SK-N-SH treated with all-trans-retinoic acid at 6 μM for 48 hours (cell line): ENCODE data around the gene PIK3CD.
A peak's percentile ranks its signal among the peaks of the same experiment; 100 is the strongest.

Experiments used
- ATAC-seq: fragments of 200-7000 bp; cut with Tn5 transposase; 3 replicates; pipeline ENCODE4 v1.9.1; 2020; ENCODE audit warnings: mild to moderate bottlenecking, moderate library complexity
- ARNTL ChIP-seq: fragments of 450-650 bp; formaldehyde crosslinking; IDR thresholded peaks from 2 replicates; pipeline ENCODE4 v1.5.0; 2020; ENCODE audit warnings: low read depth, mild to moderate bottlenecking, moderate library complexity, borderline replicate concordance
- CSDC2 ChIP-seq: fragments of 250-450 bp; sonication (Bioruptor Pico); IDR thresholded peaks from 2 replicates; pipeline ENCODE4 v1.5.0; 2020; ENCODE audit warnings: mild to moderate bottlenecking, moderate library complexity
- ESRRG ChIP-seq: fragments of 250-450 bp; sonication (Bioruptor Pico); IDR thresholded peaks from 2 replicates; pipeline ENCODE4 v1.6.1; 2021; ENCODE audit warnings: mild to moderate bottlenecking
- GLIS3 ChIP-seq: fragments of 250-450 bp; sonication (Bioruptor Pico); IDR thresholded peaks from 2 replicates; pipeline ENCODE4 v1.5.0; 2020; ENCODE audit warnings: mild to moderate bottlenecking, moderate library complexity
- ISL1 ChIP-seq: fragments of 250-450 bp; sonication (Bioruptor Pico); IDR thresholded peaks from 2 replicates; pipeline ENCODE4 v2.1.2; 2022; ENCODE audit warnings: mild to moderate bottlenecking, moderate library complexity
- OSR1 ChIP-seq: fragments of 250-450 bp; sonication (Bioruptor Pico); IDR thresholded peaks from 2 replicates; pipeline ENCODE4 v1.8.0; 2022; ENCODE audit warnings: moderate library complexity, mild to moderate bottlenecking, inconsistent platforms
- SNAI2 ChIP-seq: fragments of 250-450 bp; sonication (Bioruptor Pico); IDR thresholded peaks from 2 replicates; pipeline ENCODE4 v1.5.0; 2020; ENCODE audit warnings: mild to moderate bottlenecking, moderate library complexity
- TCF4 ChIP-seq: fragments of 250-450 bp; sonication (Bioruptor Pico); IDR thresholded peaks from 2 replicates; pipeline ENCODE4 v1.8.0; 2021; ENCODE audit warnings: mild to moderate bottlenecking, moderate library complexity, borderline replicate concordance
- TOX ChIP-seq: fragments of 250-450 bp; sonication (Bioruptor Pico); IDR thresholded peaks from 2 replicates; pipeline ENCODE4 v1.8.0; 2021; ENCODE audit warnings: mild to moderate bottlenecking, moderate library complexity, borderline replicate concordance
- ZC3H10 ChIP-seq: fragments of 250-450 bp; sonication (Bioruptor Pico); IDR thresholded peaks from 2 replicates; pipeline ENCODE4 v1.5.1; 2021; ENCODE audit warnings: mild to moderate bottlenecking, moderate library complexity
- ZFP3 ChIP-seq: fragments of 250-450 bp; sonication (Bioruptor Pico); IDR thresholded peaks from 2 replicates; pipeline ENCODE4 v1.5.0; 2020; ENCODE audit warnings: mild to moderate bottlenecking, moderate library complexity
- ZFP30 ChIP-seq: fragments of 450-650 bp; formaldehyde crosslinking; IDR thresholded peaks from 2 replicates; pipeline ENCODE4 v1.5.0; 2022; ENCODE audit warnings: mild to moderate bottlenecking, moderate library complexity
- ZNF565 ChIP-seq: fragments of 450-650 bp; formaldehyde crosslinking; conservative IDR thresholded peaks from 2 replicates; pipeline ENCODE4 v1.5.0; 2020; ENCODE audit warnings: low read depth, mild to moderate bottlenecking, moderate library complexity
- ZNF70 ChIP-seq: fragments of 450-650 bp; formaldehyde crosslinking; IDR thresholded peaks from 2 replicates; pipeline ENCODE4 v1.5.0; 2020; ENCODE audit warnings: mild to moderate bottlenecking, moderate library complexity
- ZNF8 ChIP-seq: fragments of 450-650 bp; formaldehyde crosslinking; IDR thresholded peaks from 2 replicates; pipeline ENCODE4 v1.5.0; 2020; ENCODE audit warnings: mild to moderate bottlenecking, moderate library complexity
- TF ChIP-seq, protein P1 (sequence below): fragments of 250-450 bp; sonication (Bioruptor Pico); IDR thresholded peaks from 2 replicates; pipeline ENCODE4 v1.5.1; 2020; ENCODE audit warnings: low read depth, mild to moderate bottlenecking, moderate library complexity
- TF ChIP-seq, protein P2 (sequence below): fragments of 250-450 bp; sonication (Bioruptor Pico); IDR thresholded peaks from 2 replicates; pipeline ENCODE4 v1.8.0; 2021; ENCODE audit warnings: low read depth, mild to moderate bottlenecking, moderate library complexity, borderline replicate concordance
- TF ChIP-seq, protein P3 (sequence below): fragments of 250-450 bp; sonication (Bioruptor Pico); IDR thresholded peaks from 2 replicates; pipeline ENCODE4 v1.5.0; 2020; ENCODE audit warnings: mild to moderate bottlenecking, moderate library complexity
- TF ChIP-seq, protein P4 (sequence below): fragments of 250-450 bp; sonication (Bioruptor Pico); IDR thresholded peaks from 2 replicates; pipeline ENCODE4 v1.8.0; 2020; ENCODE audit warnings: mild to moderate bottlenecking, moderate library complexity, borderline replicate concordance

Gene PIK3CD

DNA sequence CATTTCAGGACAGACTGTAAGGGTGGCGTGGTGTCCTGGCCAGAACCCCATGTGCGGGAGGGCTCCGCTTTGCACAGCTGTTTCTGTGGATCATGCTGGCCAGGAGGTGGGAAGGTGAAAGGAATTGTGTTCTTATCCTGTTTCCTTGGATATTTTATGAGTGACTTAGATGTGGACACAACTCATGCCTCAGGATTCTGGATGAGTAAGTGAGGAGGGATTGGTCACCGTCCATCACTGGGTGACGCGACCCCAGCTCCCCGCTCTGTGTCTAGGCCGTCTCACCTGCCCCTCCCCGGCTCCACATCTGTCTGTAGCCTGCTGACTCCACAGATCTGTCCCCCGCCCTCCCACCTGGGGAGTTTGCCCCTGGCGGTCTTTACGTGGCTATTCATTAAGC lies 48.8 kb downstream of the PIK3CD start:
- TF ChIP-seq ARNTL (CRISPR knock-in tag) (no peak), ESRRG (CRISPR knock-in tag) (no peak)
- peak; percentile 76 for ATAC-seq

DNA sequence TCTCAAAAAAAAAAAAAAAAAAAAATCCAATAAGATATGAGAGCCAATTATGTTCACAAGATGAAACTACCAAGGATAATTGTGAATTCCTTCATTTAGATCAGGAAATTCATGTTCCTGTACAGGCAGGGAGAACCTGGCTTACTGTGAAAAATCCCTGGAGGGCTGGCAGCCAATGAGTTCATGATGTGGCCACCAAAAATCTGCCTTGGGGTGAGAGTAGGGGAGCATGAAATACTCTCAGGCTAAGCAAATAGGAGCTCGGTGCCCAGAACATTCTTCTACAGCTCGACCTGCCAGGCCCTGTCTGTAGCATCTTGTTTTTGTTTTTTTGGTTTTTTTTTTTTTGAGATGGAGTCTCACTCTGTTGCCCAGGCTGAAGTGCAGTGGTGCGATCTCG lies 50.1 kb downstream of the PIK3CD start:
- ATAC-seq = no peak

DNA sequence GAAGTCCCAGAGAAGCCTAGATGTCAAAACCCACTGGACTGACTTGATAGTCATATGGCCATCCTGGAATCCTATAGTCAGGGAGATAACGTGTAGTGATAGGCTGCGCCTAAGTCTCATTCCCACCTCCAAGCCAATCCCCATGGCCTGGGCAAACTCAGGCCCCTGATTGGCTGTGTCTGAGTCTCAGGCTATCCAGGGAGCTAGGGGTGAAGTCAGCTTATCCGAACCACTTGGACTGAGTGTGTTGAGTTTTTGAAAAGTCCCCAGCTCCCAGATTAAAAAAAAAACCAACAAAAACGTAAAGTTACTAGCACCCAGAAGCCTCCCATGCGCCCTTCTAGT lies 51.6 kb downstream of the PIK3CD start:
- TF ChIP-seq ZFP3 (CRISPR knock-in tag) (no peak), ZFP30 (CRISPR knock-in tag) (no peak), ISL1 (CRISPR knock-in tag) (no peak), ARNTL (CRISPR knock-in tag) (no peak), ZNF565 (CRISPR knock-in tag) (no peak)
- no peak for ATAC-seq

More for the DNA sequence above, 50.1 kb downstream of the PIK3CD start:
- no peak for TF ChIP-seq ARNTL (CRISPR knock-in tag)
- TF ChIP-seq ZFP3 (CRISPR knock-in tag) = no peak
- no peak for TF ChIP-seq ZNF8 (CRISPR knock-in tag)
- TF ChIP-seq ESRRG (CRISPR knock-in tag) = no peak
- no peak for TF ChIP-seq TCF4 (CRISPR knock-in tag)
- TF ChIP-seq, all 23 proteins: peak for 0

DNA sequence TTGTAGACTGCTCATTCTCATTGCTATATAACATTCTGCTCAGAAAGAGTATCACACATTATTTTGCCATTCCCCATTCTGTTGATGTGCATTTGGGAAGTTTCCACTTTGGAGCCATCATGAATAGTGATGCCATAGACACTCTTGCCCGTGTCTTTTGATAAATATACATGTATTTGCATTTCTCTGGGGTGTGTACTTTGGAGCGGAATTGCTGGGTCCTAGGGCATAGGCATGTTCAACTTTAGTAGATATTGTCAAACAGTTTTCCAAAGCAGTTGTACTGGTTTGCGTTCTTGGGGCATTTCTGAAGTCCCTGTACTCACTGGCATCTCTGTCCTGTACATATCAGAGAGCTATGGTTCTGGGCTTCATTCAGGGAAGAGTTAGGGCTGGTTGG lies 52.1 kb downstream of the PIK3CD start:
- TF ChIP-seq ZNF70 (no peak), TOX (no peak), ZFP3 (CRISPR knock-in tag) (no peak), ESRRG (CRISPR knock-in tag) (no peak), GLIS3 (CRISPR knock-in tag) (no peak), ZNF8 (CRISPR knock-in tag) (no peak), SNAI2 (CRISPR knock-in tag) (no peak), CSDC2 (CRISPR knock-in tag) (no peak), ISL1 (CRISPR knock-in tag) (no peak), OSR1 (CRISPR knock-in tag) (no peak), ZC3H10 (CRISPR knock-in tag) (no peak)
- TF ChIP-seq, protein P1, sequence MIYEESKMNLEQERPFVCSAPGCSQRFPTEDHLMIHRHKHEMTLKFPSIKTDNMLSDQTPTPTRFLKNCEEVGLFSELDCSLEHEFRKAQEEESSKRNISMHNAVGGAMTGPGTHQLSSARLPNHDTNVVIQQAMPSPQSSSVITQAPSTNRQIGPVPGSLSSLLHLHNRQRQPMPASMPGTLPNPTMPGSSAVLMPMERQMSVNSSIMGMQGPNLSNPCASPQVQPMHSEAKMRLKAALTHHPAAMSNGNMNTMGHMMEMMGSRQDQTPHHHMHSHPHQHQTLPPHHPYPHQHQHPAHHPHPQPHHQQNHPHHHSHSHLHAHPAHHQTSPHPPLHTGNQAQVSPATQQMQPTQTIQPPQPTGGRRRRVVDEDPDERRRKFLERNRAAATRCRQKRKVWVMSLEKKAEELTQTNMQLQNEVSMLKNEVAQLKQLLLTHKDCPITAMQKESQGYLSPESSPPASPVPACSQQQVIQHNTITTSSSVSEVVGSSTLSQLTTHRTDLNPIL (CRISPR knock-in tag) = no peak
- TF ChIP-seq, protein P2, sequence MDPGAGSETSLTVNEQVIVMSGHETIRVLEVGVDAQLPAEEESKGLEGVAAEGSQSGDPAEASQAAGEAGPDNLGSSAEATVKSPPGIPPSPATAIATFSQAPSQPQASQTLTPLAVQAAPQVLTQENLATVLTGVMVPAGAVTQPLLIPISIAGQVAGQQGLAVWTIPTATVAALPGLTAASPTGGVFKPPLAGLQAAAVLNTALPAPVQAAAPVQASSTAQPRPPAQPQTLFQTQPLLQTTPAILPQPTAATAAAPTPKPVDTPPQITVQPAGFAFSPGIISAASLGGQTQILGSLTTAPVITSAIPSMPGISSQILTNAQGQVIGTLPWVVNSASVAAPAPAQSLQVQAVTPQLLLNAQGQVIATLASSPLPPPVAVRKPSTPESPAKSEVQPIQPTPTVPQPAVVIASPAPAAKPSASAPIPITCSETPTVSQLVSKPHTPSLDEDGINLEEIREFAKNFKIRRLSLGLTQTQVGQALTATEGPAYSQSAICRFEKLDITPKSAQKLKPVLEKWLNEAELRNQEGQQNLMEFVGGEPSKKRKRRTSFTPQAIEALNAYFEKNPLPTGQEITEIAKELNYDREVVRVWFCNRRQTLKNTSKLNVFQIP (CRISPR knock-in tag) = no peak
- TF ChIP-seq, protein P3, sequence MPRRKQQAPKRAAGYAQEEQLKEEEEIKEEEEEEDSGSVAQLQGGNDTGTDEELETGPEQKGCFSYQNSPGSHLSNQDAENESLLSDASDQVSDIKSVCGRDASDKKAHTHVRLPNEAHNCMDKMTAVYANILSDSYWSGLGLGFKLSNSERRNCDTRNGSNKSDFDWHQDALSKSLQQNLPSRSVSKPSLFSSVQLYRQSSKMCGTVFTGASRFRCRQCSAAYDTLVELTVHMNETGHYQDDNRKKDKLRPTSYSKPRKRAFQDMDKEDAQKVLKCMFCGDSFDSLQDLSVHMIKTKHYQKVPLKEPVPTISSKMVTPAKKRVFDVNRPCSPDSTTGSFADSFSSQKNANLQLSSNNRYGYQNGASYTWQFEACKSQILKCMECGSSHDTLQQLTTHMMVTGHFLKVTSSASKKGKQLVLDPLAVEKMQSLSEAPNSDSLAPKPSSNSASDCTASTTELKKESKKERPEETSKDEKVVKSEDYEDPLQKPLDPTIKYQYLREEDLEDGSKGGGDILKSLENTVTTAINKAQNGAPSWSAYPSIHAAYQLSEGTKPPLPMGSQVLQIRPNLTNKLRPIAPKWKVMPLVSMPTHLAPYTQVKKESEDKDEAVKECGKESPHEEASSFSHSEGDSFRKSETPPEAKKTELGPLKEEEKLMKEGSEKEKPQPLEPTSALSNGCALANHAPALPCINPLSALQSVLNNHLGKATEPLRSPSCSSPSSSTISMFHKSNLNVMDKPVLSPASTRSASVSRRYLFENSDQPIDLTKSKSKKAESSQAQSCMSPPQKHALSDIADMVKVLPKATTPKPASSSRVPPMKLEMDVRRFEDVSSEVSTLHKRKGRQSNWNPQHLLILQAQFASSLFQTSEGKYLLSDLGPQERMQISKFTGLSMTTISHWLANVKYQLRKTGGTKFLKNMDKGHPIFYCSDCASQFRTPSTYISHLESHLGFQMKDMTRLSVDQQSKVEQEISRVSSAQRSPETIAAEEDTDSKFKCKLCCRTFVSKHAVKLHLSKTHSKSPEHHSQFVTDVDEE (CRISPR knock-in tag) = no peak
- TF ChIP-seq, protein P4, sequence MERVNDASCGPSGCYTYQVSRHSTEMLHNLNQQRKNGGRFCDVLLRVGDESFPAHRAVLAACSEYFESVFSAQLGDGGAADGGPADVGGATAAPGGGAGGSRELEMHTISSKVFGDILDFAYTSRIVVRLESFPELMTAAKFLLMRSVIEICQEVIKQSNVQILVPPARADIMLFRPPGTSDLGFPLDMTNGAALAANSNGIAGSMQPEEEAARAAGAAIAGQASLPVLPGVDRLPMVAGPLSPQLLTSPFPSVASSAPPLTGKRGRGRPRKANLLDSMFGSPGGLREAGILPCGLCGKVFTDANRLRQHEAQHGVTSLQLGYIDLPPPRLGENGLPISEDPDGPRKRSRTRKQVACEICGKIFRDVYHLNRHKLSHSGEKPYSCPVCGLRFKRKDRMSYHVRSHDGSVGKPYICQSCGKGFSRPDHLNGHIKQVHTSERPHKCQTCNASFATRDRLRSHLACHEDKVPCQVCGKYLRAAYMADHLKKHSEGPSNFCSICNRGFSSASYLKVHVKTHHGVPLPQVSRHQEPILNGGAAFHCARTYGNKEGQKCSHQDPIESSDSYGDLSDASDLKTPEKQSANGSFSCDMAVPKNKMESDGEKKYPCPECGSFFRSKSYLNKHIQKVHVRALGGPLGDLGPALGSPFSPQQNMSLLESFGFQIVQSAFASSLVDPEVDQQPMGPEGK (CRISPR knock-in tag) = no peak
- TF ChIP-seq, all 23 proteins: peak for 0
- ATAC-seq = no peak
